A549 (cell line): ENCODE data around the gene FOLR2.

Source experiments
- MYC ChIP-seq: IDR thresholded peaks from 2 replicates; pipeline ENCODE4 v1.6.1; 2012; ENCODE audit warnings: mild to moderate bottlenecking, inconsistent platforms, low read length, improper control_type of control experiment, borderline replicate concordance
- POLR2A ChIP-seq: IDR thresholded peaks from 2 replicates; pipeline ENCODE4 v1.6.1; 2012; ENCODE audit warnings: mild to moderate bottlenecking, low read length

DNA sequence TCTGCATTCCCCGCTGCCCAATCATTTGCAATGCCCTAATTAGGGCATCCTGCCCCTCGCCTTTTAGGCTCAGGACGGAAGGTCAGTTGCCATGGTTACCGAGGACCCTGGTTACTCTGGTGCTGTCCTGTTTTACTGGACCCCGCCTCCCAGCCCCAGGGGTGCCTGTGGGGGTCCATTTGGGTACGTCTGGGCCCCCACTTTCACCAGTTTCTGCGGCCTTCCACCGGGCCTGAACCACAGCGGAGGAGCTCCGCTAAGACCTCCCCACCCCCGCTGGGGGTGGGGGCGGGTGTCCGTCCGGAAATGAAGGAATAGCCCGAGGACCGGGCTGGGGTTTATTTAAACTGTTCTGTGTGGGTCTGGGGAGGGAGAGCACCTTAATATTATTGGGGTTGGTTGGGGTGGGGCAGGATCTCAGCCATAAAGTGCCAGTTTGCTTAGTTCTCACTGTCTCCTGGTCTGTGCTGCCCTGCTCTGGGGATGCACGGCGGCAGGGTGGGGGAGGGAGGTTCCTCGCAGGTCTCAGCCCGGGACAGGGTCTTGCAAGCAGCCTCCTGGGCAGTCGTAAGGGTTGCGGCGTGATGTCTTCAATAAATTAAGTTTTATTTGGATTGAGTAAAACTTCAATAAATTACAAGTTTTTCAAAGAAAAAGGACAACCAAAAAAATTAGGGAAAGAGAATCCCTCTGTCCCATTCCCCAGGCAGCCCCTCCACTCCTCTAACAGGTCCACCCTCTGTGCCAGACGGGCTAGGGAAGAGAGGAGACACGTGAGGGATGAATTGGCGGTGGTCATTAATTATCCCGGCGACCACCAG is 22.1 kb downstream of the FOLR2 start:
- TF ChIP-seq POLR2A (no peak), MYC (no peak)
